ENCODE measurements around the gene SPI1.

Gene SPI1

GRCh38 chr11:47306484-47306844 lies 71.9 kb downstream of the SPI1 start:
- no peak for DNase-seq
- in situ Hi-C loops (cut with HindIII; ENCODE audit: low pct_ligation_motif_present, low pct_unique_long_range_greater_than_20kb, low sequenced_read_pairs): no loop called here

- in situ Hi-C loops (cut with HindIII; ENCODE audit: low pct_ligation_motif_present, low pct_unique_long_range_greater_than_20kb, low sequenced_read_pairs): no loop called here
- no peak for DNase-seq
Observed at GRCh38 chr11:47305734-47306483, 72.4 kb downstream of the SPI1 start.

Data from ACHN (cell line).